HT-29 (cell line): ENCODE measurements around the gene FOXD4L4. TPM values are rescaled to one million over a fixed set of nuclear protein-coding genes. Genes with fewer than 3 reads are reported as not detected.
"Not testable (repeated sequence)": the region's sequence is repeated elsewhere in the genome, so short reads cannot be mapped to it uniquely, and the experiment has no call there.

Source experiments
- DNase-seq: peaks from one replicate; pipeline ENCODE4 v3.0.0-alpha.2; 2015; ENCODE audit warnings: low spot score
- total RNA-seq: library from RNA; depleted of rRNA; stranded (reverse); fragments of >200 nt; shearing (Covaris generic); gene quantifications from 2 replicates; pipeline ENCODE4 v1.2.3, GENCODE V29; 2014; rRNA removed

Gene FOXD4L4
- not detected in 2 replicates for total RNA-seq

DNA sequence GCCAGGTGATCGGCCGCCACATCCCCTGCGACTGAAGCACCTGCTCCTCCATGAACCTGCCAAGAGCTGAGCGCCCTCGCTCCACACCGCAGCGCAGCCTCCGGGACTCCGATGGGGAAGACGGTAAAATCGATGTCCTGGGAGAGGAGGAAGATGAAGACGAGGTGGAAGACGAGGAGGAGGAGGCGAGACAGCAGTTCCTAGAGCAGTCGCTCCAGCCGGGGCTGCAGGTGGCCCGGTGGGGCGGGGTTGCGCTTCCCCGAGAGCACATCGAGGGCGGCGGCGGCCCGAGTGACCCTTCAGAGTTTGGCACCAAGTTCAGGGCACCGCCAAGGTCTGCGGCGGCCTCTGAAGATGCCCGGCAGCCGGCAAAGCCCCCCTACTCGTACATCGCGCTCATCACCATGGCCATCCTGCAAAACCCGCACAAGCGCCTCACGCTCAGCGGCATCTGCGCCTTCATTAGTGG, at the start of gene FOXD4L4:
Gene FOXD4L4, plus strand, starts transcription at position 51 of the 469 bp plus-strand sequence. Its CDS starts 0 bp downstream, at position 51.
- DNase-seq, result not testable (repeated sequence)

GRCh38 chr9:65703550-65703949, 33.4 kb upstream of the FOXD4L4 start:
- DNase-seq, result not testable (repeated sequence)

GRCh38 chr9:65714445-65714844, 22.5 kb upstream of the FOXD4L4 start:
- not testable (repeated sequence) for DNase-seq

GRCh38 chr9:65738133-65738532, 1.2 kb downstream of the FOXD4L4 start:
- DNase-seq, result not testable (repeated sequence)

Other genes starting within 250 kb of the FOXD4L4 start
- gene ZNG1E, start 61.2 kb upstream of the FOXD4L4 start, total RNA-seq, result 19.0 and 24.7 TPM in 2 replicates